ENCODE data around the gene ZC3H10.

DNA sequence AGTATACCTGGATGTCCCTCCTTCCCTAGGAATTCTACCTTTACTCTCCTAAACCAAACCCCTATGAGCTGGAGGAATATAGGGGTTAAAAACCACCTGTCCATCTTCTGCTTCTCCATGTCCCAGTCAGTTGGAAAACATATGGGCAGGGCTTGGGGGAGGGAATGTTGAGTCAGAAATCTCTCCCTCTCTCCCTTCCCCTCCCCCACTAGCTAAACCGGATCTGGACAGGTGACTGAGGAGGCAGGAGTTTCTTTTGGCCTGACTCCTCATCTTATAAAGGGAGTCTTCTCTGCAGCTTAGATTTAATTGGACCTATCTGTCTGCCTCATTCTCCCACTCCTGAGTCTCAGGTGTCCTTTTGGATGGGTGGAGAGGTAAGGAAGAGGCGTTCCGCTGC lies 32.0 kb upstream of the ZC3H10 start:
- TF ChIP-seq, protein P1, sequence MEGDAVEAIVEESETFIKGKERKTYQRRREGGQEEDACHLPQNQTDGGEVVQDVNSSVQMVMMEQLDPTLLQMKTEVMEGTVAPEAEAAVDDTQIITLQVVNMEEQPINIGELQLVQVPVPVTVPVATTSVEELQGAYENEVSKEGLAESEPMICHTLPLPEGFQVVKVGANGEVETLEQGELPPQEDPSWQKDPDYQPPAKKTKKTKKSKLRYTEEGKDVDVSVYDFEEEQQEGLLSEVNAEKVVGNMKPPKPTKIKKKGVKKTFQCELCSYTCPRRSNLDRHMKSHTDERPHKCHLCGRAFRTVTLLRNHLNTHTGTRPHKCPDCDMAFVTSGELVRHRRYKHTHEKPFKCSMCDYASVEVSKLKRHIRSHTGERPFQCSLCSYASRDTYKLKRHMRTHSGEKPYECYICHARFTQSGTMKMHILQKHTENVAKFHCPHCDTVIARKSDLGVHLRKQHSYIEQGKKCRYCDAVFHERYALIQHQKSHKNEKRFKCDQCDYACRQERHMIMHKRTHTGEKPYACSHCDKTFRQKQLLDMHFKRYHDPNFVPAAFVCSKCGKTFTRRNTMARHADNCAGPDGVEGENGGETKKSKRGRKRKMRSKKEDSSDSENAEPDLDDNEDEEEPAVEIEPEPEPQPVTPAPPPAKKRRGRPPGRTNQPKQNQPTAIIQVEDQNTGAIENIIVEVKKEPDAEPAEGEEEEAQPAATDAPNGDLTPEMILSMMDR (IDR thresholded peaks at IDR 0.05; ENCODE audit: low read length) = no peak
- TF ChIP-seq EZH2phosphoT487 (IDR thresholded peaks at IDR 0.05; ENCODE audit: low read length) = no peak
- no peak for TF ChIP-seq EZH2 (optimal IDR thresholded peaks at IDR 0.05; ENCODE audit: low read depth, low read length)
